Activated CD4-positive, alpha-beta T cell treated with anti-CD3 and anti-CD28 coated beads, Interleukin-2, amount 50 U/mL, for 1 hour (primary cell): ENCODE results near the gene PAX7.
"Not testable (repeated sequence)": the region's sequence is repeated elsewhere in the genome, so short reads cannot be mapped to it uniquely, and the experiment has no call there.

Experiments used
- DNase-seq: peaks from one replicate; pipeline ENCODE4 v3.0.0-alpha.2; 2020

PAX7 gene

GRCh38 chr1:18666317-18666920 lies 35.8 kb downstream of the PAX7 start:
- no peak for DNase-seq

- DNase-seq, result no peak
Measured at GRCh38 chr1:18667333-18667732, 36.7 kb downstream of the PAX7 start.

- no peak for DNase-seq
Measured at GRCh38 chr1:18668046-18668445, 37.4 kb downstream of the PAX7 start.

- no peak for DNase-seq
Measured at GRCh38 chr1:18668750-18669404, 38.2 kb downstream of the PAX7 start.

- no peak for DNase-seq
Measured at GRCh38 chr1:18670121-18670867, 39.6 kb downstream of the PAX7 start.

GRCh38 chr1:18670868-18671225 lies 40.2 kb downstream of the PAX7 start:
- DNase-seq, result no peak

- DNase-seq, result no peak
Measured at GRCh38 chr1:18673976-18674375, 43.3 kb downstream of the PAX7 start.

GRCh38 chr1:18676332-18676781 lies 45.7 kb downstream of the PAX7 start:
- no peak for DNase-seq

GRCh38 chr1:18681423-18681835 lies 50.8 kb downstream of the PAX7 start:
- no peak for DNase-seq

GRCh38 chr1:18682375-18682774 lies 51.7 kb downstream of the PAX7 start:
- no peak for DNase-seq

GRCh38 chr1:18684303-18684702 lies 53.7 kb downstream of the PAX7 start:
- DNase-seq, result no peak

- DNase-seq, result no peak
Measured at GRCh38 chr1:18686540-18686939, 55.9 kb downstream of the PAX7 start.

GRCh38 chr1:18687273-18687672 lies 56.6 kb downstream of the PAX7 start:
- DNase-seq, result no peak

- DNase-seq, result no peak
Measured at GRCh38 chr1:18691648-18692047, 61.0 kb downstream of the PAX7 start.

GRCh38 chr1:18693256-18694098 lies 62.8 kb downstream of the PAX7 start:
- no peak for DNase-seq

- not testable (repeated sequence) for DNase-seq
Measured at GRCh38 chr1:18694289-18694688, 63.6 kb downstream of the PAX7 start.

- no peak for DNase-seq
Measured at GRCh38 chr1:18697541-18697940, 66.9 kb downstream of the PAX7 start.

GRCh38 chr1:18700530-18700929 lies 69.9 kb downstream of the PAX7 start:
- no peak for DNase-seq

GRCh38 chr1:18701183-18701582 lies 70.5 kb downstream of the PAX7 start:
- no peak for DNase-seq

- DNase-seq, result no peak
Measured at GRCh38 chr1:18703041-18703621, 72.5 kb downstream of the PAX7 start.

- no peak for DNase-seq
Measured at GRCh38 chr1:18705811-18706210, 75.2 kb downstream of the PAX7 start.

- DNase-seq, result no peak
Measured at GRCh38 chr1:18707696-18708257, 77.1 kb downstream of the PAX7 start.

- DNase-seq, result no peak
Measured at GRCh38 chr1:18710002-18710401, 79.4 kb downstream of the PAX7 start.
